ENCODE results near the gene RNF31.
A peak's percentile ranks its signal among the peaks of the same experiment; 100 is the strongest.
"Not testable (repeated sequence)": the region's sequence is repeated elsewhere in the genome, so short reads cannot be mapped to it uniquely, and the experiment has no call there.

Gene RNF31

DNA sequence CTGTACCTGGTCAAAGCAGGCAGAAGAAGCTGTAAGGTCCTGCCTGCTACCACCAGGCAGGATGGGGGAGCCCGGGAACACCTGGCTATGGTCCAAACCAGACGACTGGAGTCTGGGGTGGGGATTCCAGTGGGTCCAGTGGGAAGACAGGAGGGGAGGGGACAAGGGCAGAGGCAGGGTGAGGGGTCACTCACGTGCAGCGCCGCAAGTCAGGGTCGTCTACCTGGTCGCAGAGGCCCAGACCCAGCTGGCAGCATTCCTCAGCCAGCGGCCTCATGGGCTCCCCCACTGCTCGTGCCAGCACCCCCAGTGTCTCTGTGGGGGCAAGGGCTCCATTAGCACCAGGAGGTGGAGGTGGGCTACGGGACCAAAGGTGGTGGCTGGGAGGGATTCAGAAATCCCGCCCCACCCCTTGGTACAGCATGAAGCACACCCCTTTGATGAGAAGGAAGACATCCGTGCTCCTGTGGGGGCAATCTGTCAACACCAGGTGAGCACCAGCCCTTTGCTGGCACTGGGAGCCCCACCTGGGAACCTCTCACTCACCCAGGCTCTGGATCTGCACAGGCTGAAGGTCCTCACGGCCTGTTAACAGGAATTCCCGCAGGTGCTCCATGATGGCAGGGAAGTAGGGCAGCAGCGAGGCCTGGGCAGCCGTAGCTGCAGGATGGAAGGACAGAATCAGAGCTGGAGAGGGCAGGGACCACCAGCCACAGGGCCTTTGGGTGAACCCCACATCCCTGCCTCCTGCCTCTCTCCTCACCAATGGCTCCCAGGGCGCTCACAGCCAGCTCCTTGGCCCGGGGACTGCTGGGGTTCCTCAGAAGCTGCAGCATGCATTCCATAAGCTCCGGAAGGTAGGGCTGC lies 37.0 kb downstream of the RNF31 start:
- DNase-seq = no peak

- no peak for DNase-seq
These were observed 37.7 kb downstream of the RNF31 start for GRCh38 chr14:24185026-24185425.

- DNase-seq = no peak
These were observed 38.4 kb downstream of the RNF31 start for GRCh38 chr14:24185741-24186140.

DNA sequence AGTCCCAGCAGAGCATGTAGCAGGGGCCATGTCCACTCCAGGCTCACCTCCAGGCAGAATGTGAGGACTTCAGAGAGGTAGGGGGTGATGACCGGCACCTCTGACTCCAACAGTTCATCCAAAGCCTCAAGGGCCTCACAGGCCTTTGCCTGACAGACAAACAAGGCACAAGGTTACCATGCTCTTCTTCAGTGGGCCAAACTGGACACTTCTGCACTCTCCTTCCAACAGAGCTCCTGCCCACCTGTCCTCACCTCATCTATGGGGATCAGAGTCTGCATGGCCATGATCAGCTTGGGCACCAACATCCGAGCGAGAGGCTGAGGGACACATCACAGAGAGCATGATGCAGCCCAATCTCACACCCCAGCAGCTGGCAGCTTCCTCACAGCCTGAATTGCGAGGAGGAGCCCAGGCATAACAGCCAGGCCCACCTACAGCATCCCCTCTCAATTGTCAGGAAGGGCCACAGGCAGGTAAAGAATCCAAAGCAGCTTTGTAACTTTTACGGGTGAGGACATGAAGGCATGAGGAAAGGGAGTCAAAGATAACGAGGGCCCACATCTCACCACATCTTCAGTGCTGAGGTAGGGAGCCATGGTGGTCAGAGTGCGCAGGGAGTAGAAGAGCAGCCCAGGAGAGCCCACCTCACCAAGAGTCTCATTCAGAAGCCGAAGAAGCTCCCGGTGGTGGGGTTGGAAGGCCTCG lies 39.7 kb downstream of the RNF31 start:
- DNase-seq = no peak

GRCh38 chr14:24187539-24187915 lies 40.2 kb downstream of the RNF31 start:
- DNase-seq = no peak

- DNase-seq = peak; percentile 94 to 97
These were observed 41.2 kb downstream of the RNF31 start, which contains the start of gene IPO4 for GRCh38 chr14:24188251-24189058. IPO4 (minus strand) TSS chr14:24188816; CDS start chr14:24188787, 29 bp downstream.

- DNase-seq = no peak
These were observed 41.7 kb downstream of the RNF31 start for GRCh38 chr14:24189059-24189375.

GRCh38 chr14:24189460-24189859 lies 42.2 kb downstream of the RNF31 start:
- DNase-seq = no peak

DNA sequence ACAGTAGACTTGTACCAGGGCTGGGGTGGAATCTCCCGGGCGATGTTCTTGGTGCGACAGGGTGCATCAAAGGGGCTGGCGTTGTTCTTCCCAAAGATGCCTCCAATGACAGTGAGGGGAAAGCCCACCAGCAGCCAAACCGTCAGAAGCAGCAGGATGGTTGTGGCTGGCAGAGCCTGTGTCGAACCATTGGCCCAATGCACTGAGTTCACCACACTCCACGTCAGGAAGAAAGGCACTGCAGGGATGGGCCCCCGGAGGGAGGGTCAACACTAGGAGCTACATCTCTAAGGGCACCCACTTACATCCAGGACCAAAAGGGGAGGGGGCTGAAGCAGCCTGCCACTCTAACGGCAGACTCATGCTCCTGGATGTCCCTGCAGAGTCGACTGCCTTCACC lies 43.1 kb downstream of the RNF31 start:
- no peak for DNase-seq

GRCh38 chr14:24192933-24193332 lies 45.6 kb downstream of the RNF31 start:
- DNase-seq = no peak

DNA sequence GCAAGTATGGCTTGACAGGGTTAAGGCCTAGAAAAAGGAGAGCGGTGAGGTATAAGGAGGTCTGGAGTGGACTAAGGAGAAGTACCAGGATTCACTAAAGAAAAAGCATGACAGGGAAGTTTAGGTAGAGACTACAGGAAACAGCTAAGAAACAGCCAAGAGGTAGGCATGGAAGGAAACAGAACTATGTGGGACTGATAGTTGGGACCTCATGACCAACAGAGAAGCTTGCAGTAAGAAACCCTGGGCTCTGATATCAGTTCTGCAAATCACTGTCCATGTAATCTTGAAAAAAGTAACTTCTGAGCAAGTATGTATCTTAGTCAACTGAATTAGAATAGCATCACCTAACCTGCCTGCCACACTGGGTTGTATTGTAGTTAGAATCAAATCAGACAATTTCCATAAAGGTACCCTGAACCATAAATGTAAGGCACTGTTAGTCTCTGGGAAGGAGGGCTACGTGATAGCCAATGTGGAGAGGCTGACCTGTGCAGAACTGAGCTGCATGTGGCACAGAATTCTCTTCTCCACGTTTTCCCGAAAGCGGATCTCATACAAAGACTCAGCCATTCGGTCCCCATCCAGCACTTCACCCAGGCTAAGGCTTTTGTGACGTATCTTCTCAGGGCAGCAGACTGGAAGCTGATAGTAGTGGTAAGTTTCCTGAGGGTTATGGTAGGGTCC lies 47.0 kb downstream of the RNF31 start:
- DNase-seq = no peak

DNA sequence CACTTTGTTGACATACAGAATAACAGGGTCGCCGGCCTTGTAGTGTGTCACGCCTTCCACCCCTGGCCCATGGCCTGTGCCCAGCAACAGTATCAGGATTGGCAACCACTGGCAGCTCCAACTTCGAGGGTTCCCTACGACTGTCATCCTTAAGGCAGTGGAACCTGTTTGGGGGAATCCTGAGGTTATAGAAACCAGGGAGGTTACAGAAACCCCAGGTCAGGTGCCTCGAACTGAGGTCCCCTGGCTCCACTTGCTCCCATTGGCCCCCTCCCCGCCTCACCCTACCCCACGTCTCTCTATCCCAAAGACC lies 47.5 kb downstream of the RNF31 start:
- no peak for DNase-seq

DNA sequence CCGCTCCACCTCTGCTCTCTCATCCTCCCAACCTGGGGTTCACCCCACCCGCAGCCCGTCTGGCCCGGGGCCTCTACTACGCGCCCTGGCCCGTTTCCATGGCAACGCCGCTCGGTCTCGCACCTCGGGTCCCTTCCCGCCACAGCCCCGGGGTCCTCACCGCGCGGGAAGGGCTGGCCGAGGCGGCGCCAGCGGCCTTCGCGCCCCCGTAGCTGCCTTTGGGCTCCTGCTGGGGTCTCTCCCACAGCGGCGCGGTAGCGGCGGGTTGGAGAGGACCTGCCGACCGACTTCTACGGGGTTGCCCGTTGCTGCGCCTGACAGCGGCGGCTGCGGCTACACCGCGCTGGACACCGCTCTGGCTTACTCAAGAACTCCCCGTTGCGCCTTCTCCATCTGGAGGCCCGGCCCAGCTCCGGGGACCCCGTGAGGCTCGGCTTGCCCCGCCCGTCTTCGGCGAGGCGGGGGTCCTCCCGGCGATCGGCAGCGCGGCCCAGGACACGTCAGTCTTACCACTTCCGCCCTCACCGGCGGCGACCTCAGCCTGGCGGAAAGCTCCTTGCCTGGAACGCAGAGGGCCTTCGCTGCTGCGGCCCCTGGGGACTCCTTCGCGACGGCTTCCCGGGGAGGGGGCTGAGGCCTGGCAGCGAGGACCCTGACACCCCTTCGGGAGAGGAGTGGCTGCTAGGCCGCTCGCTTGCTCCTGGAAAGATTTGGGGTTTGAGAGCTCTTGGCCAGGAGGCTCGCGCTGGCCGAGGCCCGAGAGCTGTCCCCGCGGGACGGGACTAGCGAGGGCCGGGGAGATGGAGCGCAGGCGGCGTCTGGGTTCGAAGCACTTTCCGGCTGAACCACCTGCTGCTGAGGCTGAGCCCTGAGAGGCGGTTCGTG lies 48.1 kb downstream of the RNF31 start, which contains the start of gene TM9SF1:
Gene TM9SF1 (minus strand): TSS at position 256 of the 885 bp plus-strand sequence. CDS start 422 bp downstream, outside the sequence.
- DNase-seq = peak; percentile 86 to 87

GRCh38 chr14:24196071-24197055 lies 49.1 kb downstream of the RNF31 start:
- DNase-seq = no peak

DNA sequence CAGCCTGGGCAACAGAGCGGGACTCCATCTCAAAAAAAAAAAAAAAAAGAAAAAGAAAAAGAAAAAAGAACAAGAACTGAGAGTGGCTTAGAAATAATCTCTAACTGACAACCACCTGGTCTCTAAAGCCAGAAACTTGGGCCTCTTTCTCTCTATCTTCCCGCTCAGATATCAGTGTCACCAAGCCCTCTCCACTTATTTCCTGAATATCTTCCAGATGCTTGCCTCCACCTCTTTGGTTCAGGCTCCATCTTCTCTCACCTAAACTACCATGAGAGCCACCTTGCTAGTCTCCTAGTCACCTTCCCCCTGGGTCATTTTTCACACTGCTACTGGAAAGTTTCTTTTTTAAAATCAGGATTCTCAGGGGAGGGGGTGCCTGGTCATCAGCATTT lies 49.8 kb downstream of the RNF31 start:
- no peak for DNase-seq

DNA sequence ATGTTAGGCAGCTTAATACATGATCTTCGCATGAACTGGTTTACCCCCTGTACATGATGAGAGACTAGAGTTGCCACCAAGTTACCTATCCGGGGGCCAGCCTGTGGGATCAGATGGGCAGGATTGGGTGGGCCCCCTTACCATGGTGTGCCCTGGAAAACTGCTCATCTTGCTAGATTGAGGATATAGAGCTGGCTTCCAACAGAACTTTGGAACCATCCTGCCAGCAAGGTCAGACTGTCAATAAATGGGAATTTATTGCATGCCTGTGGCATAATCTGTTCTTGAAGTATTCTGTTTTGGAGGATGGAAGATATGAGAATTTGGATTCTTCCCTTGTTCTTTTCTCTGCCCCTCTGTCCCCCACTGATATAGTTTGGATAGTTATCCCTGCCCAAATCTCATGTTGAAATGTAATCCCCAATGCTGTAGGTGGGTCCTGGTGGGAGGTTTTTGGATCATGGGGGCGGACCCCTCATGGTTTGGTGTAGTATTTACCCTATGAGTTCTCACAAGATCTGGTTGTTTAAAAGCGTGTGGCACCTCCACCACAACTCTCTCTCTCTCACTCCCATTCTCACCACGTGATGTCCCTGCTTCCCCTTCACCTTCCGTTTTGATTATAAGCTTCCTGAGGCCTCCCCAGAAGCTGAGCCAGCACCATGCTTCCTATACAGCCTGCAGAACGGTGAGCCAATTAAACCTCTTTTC lies 51.7 kb downstream of the RNF31 start:
- no peak for DNase-seq

DNA sequence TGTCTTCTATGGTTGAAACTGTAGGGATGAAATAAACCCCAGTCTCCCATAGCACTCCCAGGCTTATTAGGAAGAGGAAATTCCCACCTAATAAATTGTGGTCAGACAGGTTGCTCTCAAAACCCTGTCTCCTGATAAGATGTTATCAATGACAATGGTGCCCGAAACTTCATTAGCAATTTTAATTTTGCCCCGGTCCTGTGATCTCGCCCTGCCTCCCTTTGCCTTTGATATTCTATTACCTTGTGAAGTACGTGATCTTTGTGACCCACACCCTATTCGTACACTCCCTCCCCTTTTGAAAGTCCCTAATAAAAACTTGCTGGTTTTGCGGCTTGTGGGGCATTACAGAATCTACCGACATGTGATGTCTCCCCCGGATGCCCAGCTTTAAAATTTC lies 55.2 kb downstream of the RNF31 start:
- not testable (repeated sequence) for DNase-seq

DNA sequence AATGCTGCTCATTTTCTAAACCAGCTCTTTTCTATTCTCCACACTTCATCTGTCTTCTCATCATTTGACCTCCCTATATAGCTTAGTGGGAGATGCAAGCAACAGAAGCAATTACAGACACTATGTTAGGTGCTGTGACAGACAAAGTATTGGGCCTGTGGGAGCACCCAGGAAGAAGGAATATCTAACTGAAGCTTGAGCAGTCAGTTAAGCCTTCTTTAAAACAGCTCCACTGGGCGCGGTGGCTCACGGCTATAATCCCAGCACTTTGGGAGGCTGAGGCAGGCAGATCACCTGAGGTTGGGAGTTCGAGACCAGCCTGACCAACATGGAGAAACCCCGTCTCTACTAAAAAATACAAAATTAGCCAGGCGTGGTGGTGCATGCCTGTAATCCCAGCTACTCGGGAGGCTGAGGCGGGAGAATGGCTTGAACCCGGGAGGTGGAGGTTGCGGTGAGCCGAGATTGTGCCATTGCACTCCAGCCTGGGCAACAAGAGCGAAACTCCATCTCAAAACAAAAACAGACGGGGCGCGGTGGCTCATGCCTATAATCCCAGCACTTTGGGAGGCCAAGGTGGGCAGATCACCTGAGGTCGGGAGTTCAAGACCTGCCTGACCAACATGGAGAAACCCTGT lies 56.1 kb downstream of the RNF31 start:
- not testable (repeated sequence) for DNase-seq

All from activated CD4-positive, alpha-beta T cell treated with anti-CD3 and anti-CD28 coated beads for 4 hours (primary cell).